Measurements from ENCODE around the gene B3GAT3.
"Not testable (repeated sequence)": the region's sequence is repeated elsewhere in the genome, so short reads cannot be mapped to it uniquely, and the experiment has no call there.

Gene B3GAT3

GRCh38 chr11:62575156-62575555 lies 46.6 kb downstream of the B3GAT3 start:
- no peak for DNase-seq

DNA sequence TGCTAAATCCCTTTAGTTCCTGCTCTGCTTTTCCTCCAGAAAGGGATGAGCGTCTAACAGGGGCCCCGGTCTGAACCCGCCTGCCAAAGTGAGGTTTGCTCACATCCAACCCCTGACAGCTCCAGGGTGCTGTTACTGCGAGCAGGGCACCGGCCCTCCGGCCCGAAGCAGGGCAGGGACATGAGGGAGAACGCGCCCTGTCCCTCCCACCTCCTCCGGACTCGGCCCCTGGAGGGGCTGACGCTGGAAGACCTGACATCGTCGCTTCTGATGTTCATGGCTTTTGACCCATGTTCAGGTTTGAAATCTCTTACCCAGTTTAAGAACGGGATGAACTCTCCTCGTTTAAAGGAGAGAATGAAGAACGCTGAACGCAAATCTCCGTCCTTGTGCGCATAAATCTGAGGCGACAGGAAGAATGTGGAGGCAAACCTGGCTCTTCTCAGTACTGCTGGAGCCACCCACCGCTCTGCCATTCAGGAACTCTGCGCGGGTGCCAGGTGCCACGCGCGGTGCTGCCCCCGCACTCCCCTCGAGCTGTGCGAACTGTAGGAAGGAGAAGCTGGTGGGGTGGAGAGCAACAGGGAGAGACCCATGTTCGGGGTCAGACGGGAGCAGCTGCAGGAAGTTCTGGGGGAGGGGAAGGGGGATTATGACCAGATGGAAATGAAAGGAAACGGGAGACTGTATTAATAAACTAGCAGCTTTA lies 47.3 kb downstream of the B3GAT3 start:
- DNase-seq = no peak

- peak; percentile 99 for DNase-seq
Measured at GRCh38 chr11:62573592-62574362, 48.0 kb downstream of the B3GAT3 start, which contains the start of gene EEF1G. Gene EEF1G (minus strand): TSS chr11:62573891. CDS start chr11:62573842, 49 bp downstream.

DNA sequence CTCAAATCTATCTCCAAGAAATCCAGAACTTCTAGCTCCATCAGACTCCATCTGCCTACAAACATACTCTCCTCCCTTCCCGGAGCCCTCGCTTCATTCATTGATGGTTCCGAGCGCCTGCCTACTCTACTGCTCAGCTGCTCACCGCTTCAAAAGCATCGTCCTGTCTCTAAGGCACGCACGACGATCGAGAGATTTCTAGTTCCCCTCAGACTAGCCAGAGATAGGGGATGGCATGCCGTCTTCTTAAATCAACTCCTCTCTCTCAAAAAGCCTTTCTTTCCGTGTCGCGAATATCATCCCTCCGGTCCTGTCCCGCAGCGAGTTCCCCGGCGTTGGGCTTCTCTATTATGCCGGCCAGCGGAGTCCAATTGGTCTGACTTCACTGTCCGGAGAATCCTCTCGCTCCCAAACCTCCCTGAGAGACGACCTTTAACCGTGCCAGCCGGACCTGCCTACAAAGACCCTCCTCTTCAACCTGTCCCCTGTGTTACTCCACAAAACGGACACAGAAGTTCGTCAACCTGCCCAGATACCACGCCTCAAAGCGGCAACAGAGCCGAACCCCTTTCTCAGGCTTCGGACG lies 48.7 kb downstream of the B3GAT3 start:
- no peak for DNase-seq

DNA sequence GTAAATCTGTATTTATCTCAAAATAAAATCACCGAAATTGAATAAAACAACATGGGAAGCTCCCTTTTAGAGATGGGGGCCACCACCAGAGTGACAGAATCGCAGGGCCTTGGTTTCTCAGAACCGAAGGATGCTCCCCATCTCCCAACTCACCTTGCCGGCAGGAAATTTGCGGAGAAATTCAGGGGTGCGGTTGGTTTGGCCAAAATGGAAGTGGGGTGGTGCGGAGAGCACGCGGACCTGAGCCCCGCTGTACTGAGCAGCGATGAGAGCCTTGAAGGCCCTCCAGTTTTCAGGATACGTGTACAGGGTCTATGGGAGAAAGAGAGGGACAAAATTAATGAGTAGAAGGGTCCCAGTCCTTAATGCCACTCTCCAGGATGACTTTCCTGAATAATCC lies 49.4 kb downstream of the B3GAT3 start:
- DNase-seq = no peak

DNA sequence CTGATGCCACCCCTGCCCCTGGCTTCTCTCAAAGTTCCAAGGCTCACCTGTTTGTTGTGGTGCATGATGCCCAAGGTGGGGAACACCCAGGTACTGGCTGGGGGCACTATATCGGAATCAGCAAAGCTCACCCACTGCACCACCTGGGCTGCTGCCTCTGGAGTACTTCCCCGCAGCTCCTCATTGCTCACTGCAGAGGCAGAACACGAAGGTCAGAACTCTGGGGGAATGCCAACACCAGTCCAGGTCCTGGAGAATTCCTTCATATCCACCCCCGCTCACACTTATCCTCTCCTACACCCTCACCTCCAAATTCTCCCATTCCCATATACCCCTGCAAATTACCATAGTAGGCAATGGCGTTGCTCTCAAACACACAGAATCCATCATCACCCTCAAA lies 50.3 kb downstream of the B3GAT3 start:
- not testable (repeated sequence) for DNase-seq

DNA sequence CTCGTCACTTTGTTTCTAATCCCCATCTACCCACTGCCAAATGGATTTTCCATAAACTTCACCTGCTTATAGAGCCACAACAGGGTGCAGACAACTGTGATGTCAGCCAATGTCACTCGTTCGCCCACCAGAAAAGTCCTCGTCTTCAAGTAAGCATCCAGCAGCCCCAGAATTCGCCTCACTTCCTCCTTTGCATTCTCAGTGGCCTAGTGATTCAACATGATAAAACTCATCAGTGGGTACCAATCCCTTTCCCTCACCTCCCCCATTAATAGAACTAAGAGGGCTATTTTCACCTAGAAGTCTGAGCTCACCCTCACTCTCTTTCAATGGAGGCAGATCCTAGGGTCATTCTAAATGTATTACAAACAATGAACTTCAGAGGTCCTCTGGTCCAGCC lies 50.9 kb downstream of the B3GAT3 start:
- not testable (repeated sequence) for DNase-seq

DNA sequence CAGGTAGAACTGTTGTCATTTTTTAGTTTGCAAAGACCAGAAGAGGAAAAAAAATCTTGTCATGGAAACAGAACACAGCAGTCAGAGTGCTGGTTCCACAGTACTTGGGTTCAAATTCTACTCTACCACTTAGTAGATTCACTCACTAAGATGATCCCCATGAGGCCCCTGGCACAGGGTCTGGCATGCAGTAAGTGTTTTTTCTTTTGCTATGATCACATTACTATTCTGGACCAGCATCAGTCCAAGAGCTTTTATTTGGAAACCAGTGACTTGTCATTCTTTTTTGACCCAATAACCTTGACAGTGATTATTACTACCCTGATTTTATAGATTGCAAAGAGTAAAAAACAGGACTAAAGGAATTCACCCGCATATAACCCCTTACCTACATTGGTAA lies 52.2 kb downstream of the B3GAT3 start:
- no peak for DNase-seq

- no peak for DNase-seq
Measured at GRCh38 chr11:62567018-62567633, 54.7 kb downstream of the B3GAT3 start.

DNA sequence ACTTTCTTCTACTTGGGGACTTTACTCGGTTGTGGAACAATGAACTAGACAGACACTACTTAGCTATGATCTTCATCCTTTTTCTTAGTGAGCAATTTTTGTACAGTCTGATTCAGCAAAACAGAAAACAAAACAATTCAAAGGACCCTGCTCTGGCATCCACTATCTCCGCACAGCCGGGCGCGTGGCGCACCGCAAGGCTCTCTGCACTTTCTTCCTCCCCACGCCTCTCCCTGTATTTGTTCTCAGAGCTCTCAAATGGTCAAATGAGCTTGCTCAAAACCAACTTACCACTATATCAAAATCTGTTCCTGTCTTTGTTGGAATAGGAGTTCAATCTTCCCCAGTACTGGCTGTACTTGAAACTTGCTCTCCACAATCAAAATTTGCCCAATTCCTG lies 55.5 kb downstream of the B3GAT3 start:
- DNase-seq = no peak
